ENCODE measurements around the gene PAXX.

PAXX gene

DNA sequence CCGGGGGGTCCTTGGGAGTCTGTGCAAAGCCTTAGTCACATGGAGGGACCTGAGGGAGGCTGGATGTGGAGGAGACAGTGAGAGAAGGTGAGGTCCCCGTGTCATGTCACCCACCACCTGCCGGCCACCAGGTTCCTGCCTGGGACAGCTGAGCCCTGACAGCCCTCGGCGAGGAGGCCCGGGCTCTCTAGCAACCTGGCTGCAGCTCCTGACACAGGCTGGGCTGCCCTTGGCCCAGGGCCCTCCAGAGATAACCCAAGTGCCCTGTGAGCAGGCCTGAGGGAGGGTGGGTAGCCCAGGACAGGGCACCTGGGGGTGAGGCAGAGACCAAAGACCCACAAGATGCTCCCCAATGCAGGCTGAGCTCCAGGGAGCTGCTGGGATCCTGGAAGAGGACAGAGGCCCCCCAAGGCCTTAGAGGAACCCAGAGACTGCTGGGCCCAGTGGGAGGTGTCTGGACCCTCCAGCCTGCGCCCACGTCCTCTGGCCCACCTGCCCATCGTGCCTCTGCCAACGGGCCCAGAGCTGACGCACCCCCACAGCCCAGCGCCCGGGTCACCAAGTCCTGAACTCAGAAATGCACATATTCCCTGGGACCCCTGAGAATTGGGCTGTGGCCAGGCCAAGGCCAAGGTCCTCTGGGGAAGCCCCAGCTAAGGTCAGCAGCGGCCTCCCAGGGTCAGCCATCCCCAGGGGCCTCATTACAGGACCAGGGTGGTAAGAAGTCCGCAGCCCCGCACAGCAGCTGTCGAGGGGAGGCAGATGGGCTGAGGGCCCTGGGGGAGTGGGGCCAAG, 23.7 kb upstream of the PAXX start:
- no peak for DNase-seq

DNA sequence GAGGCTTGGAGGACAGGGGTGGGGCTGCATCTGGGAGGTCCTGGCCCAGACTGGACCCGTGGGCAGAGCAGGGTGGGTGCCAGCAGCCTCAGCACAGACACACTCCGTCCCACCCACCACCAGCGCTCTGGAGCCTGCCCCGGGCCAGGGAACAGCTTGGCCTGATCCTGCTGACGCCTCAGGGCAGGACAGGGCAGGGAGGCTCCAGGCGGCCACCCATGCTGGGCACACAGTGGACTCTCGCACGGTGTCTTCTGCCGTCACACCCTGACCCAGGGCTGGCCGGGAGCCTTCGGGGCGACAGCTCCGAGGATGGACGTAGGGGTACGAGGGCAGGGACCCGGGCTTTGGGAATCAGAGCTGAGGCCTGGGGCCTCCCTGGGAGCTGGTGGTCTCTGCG, 23.1 kb upstream of the PAXX start:
- DNase-seq = no peak

DNA sequence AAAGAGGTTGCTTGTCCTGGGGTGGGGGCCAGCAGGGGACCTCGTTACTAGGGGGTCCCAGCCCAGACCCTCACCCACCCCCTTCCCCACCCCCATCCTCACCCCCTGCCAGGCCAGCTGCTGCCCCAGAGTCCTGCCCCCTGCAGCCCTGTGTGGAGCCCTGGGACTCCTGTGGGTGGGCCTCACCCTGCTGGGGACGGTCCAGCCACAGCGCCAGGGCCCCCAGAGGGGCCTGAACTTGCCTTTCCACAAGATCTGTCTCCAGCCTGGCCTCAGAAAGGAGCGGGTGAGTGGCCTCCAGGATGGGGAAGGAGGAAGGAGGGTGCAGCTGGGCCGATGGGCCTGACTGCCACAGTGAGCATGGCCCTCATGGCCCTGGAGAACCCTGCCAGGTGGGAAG, 22.4 kb upstream of the PAXX start:
- no peak for DNase-seq

DNA sequence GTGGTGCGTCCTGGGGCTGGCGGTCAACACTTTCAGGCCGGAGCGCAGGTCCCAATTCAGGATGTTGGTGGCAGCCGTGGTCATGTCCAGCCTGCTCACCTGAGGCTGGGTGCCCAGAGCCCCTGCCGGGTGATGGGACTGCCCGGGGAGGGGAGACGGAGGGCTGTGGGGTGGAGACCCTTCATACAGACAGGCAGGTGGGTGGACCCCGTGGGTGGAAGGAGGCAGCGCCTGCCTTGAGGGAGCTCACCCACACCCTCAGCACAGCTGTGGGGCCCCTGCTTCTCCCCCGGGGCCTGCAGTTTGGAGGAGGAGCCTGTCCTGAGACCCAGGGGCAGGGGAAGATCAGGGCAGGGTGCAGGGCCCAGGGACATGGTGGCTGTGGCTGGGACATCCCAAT, 21.9 kb upstream of the PAXX start:
- no peak for DNase-seq

DNA sequence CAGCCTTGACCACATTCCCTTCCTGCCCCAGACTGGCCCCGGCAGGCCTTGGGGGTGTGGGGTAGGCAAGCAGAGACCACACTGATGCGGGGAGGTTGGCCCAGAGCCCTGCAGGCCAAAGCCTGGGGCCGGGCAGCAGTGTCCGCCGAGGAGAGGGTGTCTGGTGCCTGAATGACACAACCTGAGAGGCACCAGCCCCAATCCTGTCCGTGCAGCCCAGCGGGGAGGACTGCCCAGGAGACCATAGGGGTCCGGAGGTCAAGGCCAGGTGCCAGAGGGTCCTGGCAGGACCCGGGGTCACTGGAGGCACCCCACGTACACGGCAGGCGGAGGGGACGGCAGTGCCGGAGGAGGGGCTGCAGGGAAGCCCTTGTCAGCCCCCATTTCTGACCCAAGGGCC, 20.5 kb upstream of the PAXX start:
- DNase-seq = no peak

DNA sequence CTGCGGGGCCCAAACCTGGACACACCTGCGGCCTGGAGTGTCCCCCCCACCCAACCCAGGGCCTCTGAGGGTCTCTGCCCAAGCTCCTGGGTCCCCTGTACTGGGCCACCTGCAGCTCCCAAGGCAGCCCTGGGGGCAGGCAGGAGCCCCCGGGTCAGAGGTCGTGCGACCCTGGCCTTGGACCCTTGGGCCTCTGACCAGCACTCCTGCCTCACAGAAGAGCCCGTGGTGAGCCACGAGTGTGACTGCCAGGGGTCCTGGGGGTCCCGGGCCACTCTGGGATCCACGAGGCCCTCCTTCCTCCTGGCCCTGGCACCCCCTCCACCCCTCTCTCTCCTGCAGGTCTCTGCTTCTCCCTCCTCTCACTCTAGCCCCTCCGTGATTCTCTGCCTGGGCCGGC, 19.9 kb upstream of the PAXX start:
- no peak for DNase-seq

DNA sequence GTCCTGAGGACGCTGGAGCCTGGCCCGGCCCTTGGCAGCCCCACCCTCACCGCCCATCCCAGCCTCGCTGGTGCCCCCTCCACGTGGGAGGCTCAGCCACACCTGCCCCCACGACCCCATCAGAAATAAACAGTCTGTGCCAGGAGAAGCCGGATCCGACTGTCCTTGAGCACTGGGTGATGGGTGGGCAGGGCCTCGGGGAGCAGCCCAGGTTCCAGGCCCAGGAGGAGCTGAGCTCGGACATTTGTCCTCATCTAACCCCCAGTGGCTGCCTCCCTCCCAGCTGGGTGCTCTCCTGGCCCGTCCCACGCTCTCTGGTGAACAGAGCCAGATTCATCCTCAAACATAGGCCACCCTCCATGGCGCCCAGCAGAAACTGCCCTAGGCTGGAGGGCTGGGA, 19.5 kb upstream of the PAXX start:
- no peak for DNase-seq

DNA sequence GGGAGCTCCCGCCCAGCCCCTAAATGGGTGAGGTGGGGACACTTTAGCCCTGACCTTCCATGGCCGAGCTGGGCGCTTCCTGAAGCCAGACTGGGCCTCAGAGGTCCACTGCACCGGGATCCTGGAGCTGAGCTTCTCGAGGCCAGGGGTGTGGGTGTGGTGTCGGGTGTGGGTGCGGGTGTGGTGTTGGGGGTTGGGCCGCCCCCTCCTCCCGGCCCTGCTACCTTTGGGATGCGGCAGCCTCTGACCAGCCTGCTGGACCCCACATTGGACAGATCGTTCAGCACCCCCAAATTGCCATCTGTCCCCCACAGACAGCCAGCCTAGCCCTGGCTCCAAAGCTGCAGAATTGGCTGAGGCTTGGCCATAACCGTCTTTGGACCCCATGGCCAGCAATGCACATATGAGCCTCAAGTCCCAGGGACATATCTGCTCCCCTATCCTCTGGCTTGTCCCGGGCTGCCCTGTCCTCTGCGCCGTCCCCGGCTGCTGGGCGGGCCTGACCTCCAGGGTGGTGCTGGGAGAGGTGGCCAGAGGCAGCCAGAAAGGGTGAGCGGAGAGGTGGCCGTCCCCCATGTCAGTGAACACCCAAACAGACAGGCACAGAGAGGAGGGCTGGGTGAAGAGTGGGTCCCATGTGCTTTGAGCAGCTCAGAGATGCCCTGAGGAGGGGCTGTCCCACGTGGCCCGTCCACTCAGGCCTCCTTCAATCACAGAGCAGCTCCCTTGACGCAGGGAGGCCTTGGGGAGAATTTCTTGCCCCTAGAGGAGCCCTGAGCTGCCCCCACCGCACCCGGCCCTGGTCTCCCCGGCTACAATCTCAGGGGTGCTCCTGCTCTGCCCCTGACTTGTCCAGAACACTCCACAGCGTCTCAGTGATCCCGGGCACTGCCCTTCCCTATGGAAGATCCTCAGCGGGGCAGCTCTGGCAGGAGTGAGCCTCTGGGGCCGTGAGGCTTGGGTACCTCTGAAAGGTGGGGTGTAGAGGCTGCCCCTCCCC, 18.3 kb upstream of the PAXX start:
- no peak for DNase-seq

DNA sequence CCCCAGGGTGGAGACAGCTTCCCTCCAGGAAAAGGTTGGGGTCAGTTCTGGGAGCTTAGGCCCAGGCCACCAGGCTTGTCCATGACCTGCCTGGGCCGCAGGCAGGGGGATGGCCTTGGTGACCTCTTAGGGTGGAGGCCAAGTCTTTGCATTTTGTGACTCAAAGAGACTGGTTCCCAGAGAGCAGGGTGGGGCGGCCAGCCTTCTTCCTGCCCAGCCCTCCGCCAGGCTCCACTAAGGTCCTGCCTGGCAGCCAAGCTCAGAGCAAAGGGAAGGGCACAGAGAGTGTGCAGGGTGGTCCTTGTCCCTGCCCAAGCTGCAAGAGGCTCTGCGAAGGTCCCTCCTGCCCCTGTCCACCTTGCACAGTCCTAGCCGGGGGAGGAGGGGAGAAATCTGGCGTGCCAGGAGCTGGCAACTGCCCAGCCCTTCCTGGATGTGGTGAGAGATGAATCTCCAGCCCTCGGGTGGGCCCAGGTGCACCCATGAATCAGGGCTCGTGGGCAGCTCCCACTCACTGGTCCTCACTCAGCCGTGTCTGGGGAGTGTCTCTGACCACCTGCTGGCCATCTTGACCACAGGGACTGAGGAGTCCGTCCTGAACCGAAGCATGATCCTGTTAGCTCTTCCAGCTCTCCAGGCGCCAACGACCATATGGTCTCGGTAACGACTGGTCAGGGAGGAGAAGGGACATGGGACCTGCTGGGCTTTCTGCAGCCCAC, 17.2 kb upstream of the PAXX start:
- no peak for DNase-seq

DNA sequence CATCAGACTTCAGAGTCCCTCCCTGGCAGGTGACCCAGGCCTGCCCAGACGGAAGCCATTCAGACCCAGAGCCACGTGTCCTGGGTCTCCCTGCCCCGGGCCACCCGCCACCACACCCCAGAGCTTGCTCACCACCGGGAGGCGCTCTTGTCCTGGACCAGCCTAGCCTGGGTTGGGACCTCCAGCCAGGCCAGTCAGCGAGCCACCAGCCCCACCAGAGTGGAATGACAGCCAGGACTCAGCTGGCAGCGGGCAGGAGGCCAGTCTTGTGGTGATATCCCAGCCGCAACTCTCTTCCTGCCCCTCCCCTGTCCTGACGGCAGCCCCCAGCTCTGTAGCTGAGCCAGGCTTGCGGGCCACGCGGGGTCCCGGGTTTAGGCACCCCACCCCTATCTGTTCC, 16.6 kb upstream of the PAXX start:
- DNase-seq = no peak

DNA sequence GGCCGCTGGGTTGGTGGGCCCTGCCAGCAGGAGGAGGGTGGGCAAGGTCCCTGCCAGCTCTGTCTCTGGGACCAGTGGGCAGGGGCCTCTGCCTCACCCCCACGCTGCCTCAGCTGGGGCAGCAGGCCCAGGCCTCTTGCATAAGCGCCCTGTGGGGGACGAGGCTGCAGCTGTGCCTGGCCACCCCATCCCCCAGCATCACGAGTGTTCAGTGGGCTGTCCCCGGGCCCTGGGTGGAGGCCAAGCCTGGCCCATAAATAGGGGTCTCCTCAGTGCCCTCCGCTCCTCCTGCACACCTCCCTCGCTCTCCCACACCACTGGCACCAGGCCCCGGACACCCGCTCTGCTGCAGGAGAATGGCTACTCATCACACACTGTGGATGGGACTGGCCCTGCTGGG, 15.0 kb upstream of the PAXX start, which contains the start of gene PTGDS:
Gene PTGDS, plus strand, starts transcription at position 282 of the 400 bp plus-strand sequence. Its CDS starts 75 bp downstream, at position 357.
- DNase-seq = no peak

DNA sequence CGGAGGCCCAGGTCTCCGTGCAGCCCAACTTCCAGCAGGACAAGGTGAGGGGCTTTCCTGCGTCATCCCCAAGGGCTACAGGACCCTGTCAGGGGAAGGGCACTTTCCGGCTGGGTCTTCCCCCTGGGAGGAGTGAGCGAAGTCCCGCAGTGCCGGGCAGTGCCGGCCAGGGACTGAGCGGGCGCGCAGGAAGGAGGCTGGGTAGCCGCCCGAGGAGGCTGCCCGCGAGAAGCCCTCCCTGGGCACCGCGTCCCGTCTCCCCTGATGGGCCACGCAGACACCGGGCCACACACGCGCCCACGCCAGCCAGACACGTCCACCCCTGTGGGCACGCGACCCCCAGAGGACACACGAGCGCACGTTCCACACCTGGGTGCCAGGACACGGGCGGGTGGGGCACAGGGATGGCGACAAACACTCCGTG, 14.6 kb upstream of the PAXX start:
- DNase-seq = no peak

DNA sequence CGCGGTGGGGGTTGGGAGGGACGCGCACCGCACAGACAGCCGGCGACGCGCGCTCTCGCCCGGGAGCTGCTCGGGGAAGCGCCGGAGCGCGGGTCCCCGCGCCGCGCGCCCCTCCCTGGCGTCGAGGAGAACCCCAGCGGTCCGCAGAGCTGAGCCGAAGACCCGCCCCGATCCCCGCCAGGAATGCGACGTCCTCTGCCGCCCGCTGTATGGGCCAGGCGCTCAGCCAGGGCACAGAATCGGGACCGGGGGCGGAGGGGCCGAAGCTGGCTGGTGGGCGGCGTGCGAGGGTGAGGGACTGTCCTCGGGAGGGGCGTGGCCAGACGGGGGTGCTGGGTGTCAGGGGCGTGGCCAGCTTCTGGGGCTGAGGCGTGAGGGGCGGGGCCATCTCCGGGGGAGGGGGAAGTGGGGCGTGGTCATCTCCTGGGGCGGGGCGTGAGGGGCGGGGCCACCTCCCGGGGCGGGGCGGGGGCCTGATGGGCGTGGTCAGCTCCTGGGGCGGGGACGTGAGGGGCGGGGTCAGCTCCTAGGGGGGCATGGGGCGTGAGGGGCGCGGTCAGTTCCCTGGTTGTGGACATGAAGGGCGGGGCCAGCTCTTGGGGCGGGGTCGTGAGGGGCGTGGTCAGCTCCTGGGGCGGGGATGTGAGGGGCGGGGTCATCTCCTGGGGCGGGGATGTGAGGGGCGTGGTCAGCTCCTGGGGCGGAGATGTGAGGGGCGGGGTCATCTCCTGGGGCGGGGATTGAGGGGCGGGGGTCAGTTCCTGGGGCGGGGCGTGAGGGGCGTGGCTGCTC, 14.0 kb upstream of the PAXX start:
- DNase-seq = peak; percentile 13 to 37

DNA sequence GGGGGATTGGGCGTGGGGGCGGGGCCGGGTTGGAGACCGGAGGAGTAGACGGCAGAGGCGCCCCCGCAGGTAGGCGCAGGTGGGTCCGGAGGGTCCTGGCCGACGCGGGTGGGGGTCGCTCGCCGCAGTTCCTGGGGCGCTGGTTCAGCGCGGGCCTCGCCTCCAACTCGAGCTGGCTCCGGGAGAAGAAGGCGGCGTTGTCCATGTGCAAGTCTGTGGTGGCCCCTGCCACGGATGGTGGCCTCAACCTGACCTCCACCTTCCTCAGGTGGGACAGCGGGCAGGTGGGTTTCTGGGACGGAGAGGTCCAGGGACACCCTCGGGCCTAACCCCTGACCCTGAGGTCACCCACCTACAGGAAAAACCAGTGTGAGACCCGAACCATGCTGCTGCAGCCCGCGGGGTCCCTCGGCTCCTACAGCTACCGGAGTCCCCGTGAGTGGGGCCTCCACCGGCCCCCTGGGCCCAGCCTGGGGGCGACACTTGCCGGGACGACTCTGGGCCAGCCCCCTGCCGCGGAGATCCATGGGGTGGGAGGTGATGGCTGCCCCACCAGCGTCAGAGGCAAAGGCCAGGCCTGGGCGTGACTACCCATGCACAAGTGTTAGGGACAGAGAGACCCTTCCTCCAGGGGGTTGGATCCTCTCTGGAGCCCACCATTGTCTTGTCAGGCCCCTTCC, 13.2 kb upstream of the PAXX start:
- no peak for DNase-seq

DNA sequence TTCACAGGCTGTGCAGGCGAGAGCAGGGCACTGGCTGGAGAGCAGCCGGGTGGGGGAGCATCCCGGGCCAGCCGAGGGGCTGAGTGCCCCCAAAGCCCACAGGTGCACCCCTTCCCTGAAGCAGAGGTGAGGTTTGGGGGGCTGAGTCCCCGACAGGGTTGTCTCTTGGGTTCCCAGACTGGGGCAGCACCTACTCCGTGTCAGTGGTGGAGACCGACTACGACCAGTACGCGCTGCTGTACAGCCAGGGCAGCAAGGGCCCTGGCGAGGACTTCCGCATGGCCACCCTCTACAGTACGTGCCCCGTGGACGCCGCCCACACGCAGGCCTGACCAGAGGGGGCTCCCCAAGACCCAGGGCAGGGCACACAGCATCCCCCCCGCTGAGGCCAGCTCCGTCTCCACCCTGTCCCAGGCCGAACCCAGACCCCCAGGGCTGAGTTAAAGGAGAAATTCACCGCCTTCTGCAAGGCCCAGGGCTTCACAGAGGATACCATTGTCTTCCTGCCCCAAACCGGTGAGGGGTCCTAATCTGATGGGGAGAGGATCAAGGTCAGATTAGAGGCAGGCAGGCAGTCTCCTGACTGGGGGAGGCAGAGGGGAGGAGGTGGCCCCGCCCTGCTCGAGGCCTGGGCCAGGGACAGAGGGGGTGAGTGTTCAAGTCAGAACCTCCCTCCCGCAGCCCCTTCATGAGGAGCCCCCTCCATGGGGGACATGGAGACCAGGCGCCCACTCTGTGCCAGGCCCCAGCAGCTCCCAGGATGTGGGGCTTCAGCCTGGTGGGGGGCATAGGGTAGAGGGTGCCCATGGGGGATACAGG, 12.2 kb upstream of the PAXX start:
- no peak for DNase-seq

DNA sequence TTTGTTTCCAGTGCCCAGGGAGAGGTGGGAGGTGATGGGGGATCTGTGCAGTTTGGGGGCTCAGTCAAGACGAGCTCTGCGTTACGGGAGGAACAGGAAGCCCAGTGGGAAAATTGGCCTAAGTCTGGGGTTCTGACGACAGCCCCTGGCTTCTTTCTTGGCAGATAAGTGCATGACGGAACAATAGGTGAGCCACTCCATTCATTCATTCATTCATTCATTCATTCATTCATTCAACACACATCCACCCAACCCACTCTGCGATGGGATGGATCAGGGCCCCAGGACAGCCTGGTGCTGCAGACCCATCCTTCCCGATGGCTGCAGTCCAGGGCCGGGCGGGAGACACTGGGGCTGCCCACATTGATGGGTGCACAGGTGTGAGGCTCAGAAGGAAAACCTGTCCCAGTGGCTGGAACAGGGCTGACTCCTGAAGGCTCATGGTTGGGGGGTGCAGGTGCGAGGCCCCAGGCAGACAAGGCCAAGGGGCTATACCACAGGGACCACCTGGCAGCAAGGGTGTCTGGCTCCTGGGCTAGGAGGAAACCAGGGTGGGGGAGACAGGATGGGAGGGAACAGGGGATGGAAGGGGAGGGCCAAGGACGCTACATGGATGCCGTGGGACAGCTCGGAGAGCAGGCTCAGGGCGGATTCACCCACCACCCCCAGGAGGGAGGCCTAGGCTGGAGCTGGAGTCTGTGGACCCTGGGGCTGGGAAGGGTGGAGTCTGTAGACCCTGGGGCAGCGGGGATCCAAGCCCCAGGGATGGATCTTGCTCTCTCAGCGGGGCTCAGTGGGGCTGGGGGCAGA, 11.3 kb upstream of the PAXX start:
- no peak for DNase-seq

DNA sequence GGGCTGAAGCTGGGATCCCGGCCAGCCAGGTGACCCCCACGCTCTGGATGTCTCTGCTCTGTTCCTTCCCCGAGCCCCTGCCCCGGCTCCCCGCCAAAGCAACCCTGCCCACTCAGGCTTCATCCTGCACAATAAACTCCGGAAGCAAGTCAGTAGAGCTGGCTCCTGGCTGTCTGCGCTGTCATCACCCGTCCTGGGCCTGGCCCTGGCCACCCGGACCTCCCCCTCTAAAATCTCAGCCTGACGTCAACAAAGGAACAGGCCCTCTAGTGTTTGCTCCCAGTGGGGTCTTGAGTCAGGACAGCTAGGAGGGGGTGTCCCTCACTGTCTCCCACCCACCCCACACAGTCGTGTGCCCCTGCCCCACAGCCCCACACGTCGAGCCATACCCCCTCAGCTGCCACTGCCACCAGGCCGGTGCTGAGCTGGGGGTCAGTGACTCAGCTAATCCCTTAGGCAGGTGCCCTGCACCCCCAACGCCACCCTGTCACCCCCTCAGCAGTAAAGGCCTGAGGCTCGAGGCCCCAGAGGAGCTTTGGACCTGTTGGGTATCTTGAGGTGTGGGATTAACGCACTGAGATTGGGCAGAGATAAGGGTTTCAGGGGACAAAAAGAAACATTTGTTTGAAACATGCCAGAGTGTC, 10.5 kb upstream of the PAXX start:
- no peak for DNase-seq

DNA sequence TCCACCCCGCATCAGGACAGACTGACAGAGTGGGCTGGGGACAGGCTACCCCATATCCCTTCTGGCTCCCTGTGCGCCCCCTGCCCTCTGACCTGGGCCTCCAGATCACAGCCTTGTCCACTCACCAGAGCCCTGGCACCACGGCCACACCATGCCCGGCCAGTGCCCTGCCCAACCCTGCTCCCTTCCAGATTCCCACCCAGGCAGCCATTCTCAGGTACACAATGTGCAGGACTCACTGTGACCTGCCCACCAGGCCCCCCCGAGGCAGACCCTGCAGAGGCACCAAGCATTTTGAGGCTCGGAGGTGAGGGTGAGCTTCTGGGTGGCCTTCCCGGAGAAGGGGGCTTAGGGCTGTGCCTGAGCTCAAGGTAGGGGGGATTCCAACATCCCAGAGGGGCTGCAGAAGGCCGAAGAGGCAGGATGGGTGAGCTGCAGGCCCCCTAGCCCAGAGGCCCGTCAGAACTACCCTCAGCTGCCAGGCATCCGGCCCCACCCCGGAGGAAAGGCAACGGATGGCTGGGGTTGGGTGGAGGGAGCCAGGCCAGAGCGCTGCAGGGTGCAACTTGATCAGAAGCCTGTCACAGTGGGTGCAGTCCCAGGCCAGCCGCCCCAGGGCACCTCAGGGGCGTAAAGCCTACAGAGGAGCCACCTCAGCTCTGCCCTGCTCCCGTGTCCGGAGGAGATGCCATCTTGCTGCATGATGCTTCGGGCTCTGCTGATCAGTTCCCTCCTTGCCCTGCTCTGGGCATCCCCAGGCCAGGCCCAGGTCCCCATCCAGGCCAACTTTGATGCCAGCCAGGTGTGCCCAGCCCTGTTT, 9.8 kb upstream of the PAXX start, which contains the start of gene LCNL1:
Gene LCNL1, plus strand, starts transcription at position 762 of the 820 bp plus-strand sequence. CDS start 594 bp downstream, outside the sequence.
- no peak for DNase-seq

All from NCI-H2081 (cell line).